Measurements from ENCODE around the gene TMEM185B. TPM values are rescaled to one million over a fixed set of nuclear protein-coding genes. Genes with fewer than 3 reads are reported as not detected.

TMEM185B gene
- polyA plus RNA-seq, 1 of the 3 experiments (the other 2 are of a cell fraction): 36.0 TPM

DNA sequence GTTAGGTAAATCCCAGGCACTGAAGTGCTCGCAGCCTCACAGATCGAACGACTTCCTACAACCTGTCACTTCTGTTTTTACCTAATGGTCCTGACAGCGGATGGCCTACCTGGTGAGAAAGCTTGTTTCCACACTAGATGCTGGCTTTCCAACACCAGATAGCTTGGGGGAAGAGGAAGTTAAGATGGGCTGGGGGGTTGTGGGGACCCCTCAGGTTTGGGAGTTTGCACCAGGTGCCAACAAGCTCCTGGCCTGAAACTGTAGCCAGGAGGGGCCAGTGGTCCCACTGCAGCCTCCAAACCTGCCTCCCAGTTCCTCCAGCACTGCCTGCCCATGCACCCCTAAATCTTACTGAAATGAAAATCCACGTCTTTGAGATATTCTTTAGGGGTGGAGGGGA, 3.9 kb downstream of the TMEM185B start:
- no peak overlapping the region for H3K9ac ChIP-seq
- H3F3A ChIP-seq (replicated peaks; ENCODE audit: insufficient read depth): no peaks in the 10 kb centered on the region
- H3K4me2 ChIP-seq: no peak overlapping the region
- H3K27me3 ChIP-seq (ENCODE audit: insufficient read depth): no peaks in the 10 kb centered on the region
- POLR2A ChIA-PET: no interaction called here
- CTCF ChIA-PET: interaction anchor here (0.6 to 2.8 kb wide), 7 partner anchors 9 to 110 kb away, joined by 3 to 10 read pairs (median 4); no protein-coding TSS in a partner anchor
- H3K4me3 ChIP-seq (ENCODE audit: low read depth in 2 of 2, low read length in 1 of 2): no peak overlapping the region
- peaks cover 21 to 23% of the 10 kb centered on the region in 2 experiments; a peak in 3 of 4 replicates for H3K4me1 ChIP-seq (ENCODE audit: control insufficient read depth in 1 of 2, insufficient read depth in 2 of 2, low read depth in 1 of 2, low read length in 1 of 2)
- TF ChIP-seq ELF1 (IDR thresholded peaks at IDR 0.05) (no peak), RFX5 (IDR thresholded peaks at IDR 0.05; ENCODE audit: low read length) (no peak), YY1 (IDR thresholded peaks at IDR 0.05; ENCODE audit: low read depth) (no peak), TCF12 (IDR thresholded peaks at IDR 0.05) (no peak), NFIC (IDR thresholded peaks at IDR 0.05; ENCODE audit: borderline replicate concordance) (no peak), EZH2phosphoT487 (IDR thresholded peaks at IDR 0.05; ENCODE audit: borderline replicate concordance, low read depth) (no peak), RXRA (IDR thresholded peaks at IDR 0.05; ENCODE audit: borderline replicate concordance, low read depth) (no peak)
- DNase-seq: no peak
- H3K79me2 ChIP-seq (ENCODE audit: insufficient read depth): peaks cover 23% of the 10 kb centered on the region
- 96% methylated on average over 5 of the region's 5 CpGs for WGBS (ENCODE audit: low lambda C conversion rate)
- H3K9me2 ChIP-seq: no peaks in the 10 kb centered on the region
- H2AFZ ChIP-seq (ENCODE audit: low read depth): no peak overlapping the region
- H3K36me3 ChIP-seq (replicated peaks in 1 of 2; ENCODE audit: control insufficient read depth in 1 of 2, insufficient read depth in 2 of 2, low read length in 1 of 2): peaks cover 11 to 26% of the 10 kb centered on the region in 2 experiments
- no peak overlapping the region for H3K27ac ChIP-seq (ENCODE audit: low read depth in 2 of 2, low read length in 1 of 2)
- no peaks in the 10 kb centered on the region for H3K9me3 ChIP-seq
- H4K20me1 ChIP-seq (ENCODE audit: insufficient read depth): no peaks in the 10 kb centered on the region

- H2AFZ ChIP-seq (ENCODE audit: low read depth): no peak overlapping the region
Observed at GRCh38 chr2:120218181-120218580, 5.0 kb downstream of the TMEM185B start.

More at GRCh38 chr2:120218181-120218580, 5.0 kb downstream of the TMEM185B start:
- Histone ChIP-seq H3K9me2 (no peaks in the 10 kb centered on the region), H3K4me2 (no peak overlapping the region), H3F3A (replicated peaks; ENCODE audit: insufficient read depth) (no peaks in the 10 kb centered on the region), H3K27ac (ENCODE audit: low read depth in 2 of 2, low read length in 1 of 2) (no peak overlapping the region), H3K9me3 (no peaks in the 10 kb centered on the region), H3K27me3 (ENCODE audit: insufficient read depth) (no peaks in the 10 kb centered on the region), H3K4me1 (ENCODE audit: control insufficient read depth in 1 of 2, insufficient read depth in 2 of 2, low read depth in 1 of 2, low read length in 1 of 2) (peaks cover 14 to 20% of the 10 kb centered on the region in 2 experiments; a peak in 3 of 4 replicates), H4K20me1 (ENCODE audit: insufficient read depth) (no peaks in the 10 kb centered on the region), H3K79me2 (ENCODE audit: insufficient read depth) (peaks cover 23% of the 10 kb centered on the region), H3K36me3 (replicated peaks in 1 of 2; ENCODE audit: control insufficient read depth in 1 of 2, insufficient read depth in 2 of 2, low read length in 1 of 2) (peaks cover 11 to 26% of the 10 kb centered on the region in 2 experiments), H3K4me3 (ENCODE audit: low read depth in 2 of 2, low read length in 1 of 2) (no peak overlapping the region), H3K9ac (no peak overlapping the region)
- ChIA-PET CTCF (interaction anchor here (1.0 to 2.8 kb wide), 2 partner anchors 16 to 109 kb away, joined by 3 to 10 read pairs; no protein-coding TSS in a partner anchor), POLR2A (no interaction called here)
- WGBS (ENCODE audit: low lambda C conversion rate): 91% methylated on average over 4 of the region's 5 CpGs
- no peak for DNase-seq
- TF ChIP-seq, protein P1, sequence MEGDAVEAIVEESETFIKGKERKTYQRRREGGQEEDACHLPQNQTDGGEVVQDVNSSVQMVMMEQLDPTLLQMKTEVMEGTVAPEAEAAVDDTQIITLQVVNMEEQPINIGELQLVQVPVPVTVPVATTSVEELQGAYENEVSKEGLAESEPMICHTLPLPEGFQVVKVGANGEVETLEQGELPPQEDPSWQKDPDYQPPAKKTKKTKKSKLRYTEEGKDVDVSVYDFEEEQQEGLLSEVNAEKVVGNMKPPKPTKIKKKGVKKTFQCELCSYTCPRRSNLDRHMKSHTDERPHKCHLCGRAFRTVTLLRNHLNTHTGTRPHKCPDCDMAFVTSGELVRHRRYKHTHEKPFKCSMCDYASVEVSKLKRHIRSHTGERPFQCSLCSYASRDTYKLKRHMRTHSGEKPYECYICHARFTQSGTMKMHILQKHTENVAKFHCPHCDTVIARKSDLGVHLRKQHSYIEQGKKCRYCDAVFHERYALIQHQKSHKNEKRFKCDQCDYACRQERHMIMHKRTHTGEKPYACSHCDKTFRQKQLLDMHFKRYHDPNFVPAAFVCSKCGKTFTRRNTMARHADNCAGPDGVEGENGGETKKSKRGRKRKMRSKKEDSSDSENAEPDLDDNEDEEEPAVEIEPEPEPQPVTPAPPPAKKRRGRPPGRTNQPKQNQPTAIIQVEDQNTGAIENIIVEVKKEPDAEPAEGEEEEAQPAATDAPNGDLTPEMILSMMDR (IDR thresholded peaks at IDR 0.05): no peak
- TF ChIP-seq FOXM1 (IDR thresholded peaks at IDR 0.05; ENCODE audit: low read depth) (no peak), CHD2 (IDR thresholded peaks at IDR 0.05; ENCODE audit: low read length, partially characterized antibody) (no peak), JUND (IDR thresholded peaks at IDR 0.05) (no peak), PBX3 (IDR thresholded peaks at IDR 0.05) (no peak), NRF1 (IDR thresholded peaks at IDR 0.05; ENCODE audit: low read depth, low read length) (no peak), TCF12 (IDR thresholded peaks at IDR 0.05) (no peak), TAF1 (IDR thresholded peaks at IDR 0.05; ENCODE audit: borderline replicate concordance, low read depth, low read length) (no peak), IRF3 (IDR thresholded peaks at IDR 0.05; ENCODE audit: low read depth, low read length) (no peak), RCOR1 (IDR thresholded peaks at IDR 0.05; ENCODE audit: low read length) (no peak), POLR2AphosphoS5 (IDR thresholded peaks at IDR 0.05; ENCODE audit: low read depth, low read length) (no peak), RAD21 (IDR thresholded peaks at IDR 0.05; ENCODE audit: low read length) (no peak), MXI1 (IDR thresholded peaks at IDR 0.05; ENCODE audit: low read depth, low read length) (no peak), EP300 (IDR thresholded peaks at IDR 0.05; ENCODE audit: borderline replicate concordance in 1 of 2, low read depth in 1 of 2, low read length in 1 of 2) (no peak), GABPA (IDR thresholded peaks at IDR 0.05; ENCODE audit: low read depth) (no peak)
- TF ChIP-seq, protein P2, sequence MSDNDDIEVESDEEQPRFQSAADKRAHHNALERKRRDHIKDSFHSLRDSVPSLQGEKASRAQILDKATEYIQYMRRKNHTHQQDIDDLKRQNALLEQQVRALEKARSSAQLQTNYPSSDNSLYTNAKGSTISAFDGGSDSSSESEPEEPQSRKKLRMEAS (IDR thresholded peaks at IDR 0.05; ENCODE audit: low read depth): no peak
- TF ChIP-seq, protein P3, sequence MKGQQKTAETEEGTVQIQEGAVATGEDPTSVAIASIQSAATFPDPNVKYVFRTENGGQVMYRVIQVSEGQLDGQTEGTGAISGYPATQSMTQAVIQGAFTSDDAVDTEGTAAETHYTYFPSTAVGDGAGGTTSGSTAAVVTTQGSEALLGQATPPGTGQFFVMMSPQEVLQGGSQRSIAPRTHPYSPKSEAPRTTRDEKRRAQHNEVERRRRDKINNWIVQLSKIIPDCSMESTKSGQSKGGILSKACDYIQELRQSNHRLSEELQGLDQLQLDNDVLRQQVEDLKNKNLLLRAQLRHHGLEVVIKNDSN (IDR thresholded peaks at IDR 0.05; ENCODE audit: borderline replicate concordance, low read depth): no peak
